NT2/D1 (cell line): ENCODE measurements around the gene ZNF692.

Experiments
- DNase-seq: peaks from one replicate; pipeline ENCODE4 v3.0.0-alpha.2; 2011; ENCODE audit warnings: low read depth, low spot score
- H3K27me3 ChIP-seq: 2 replicates; pipeline ENCODE4 v1.6.0; 2011; ENCODE audit warnings: mild to moderate bottlenecking; ENCODE audit not compliant: insufficient read length, insufficient read depth
- H3K36me3 ChIP-seq: 2 replicates; pipeline ENCODE4 v1.6.1; 2011; ENCODE audit warnings: mild to moderate bottlenecking, low read length, mixed read lengths; ENCODE audit not compliant: insufficient read depth, insufficient read length
- H3K4me1 ChIP-seq: 2 replicates; pipeline ENCODE4 v1.5.1; 2011; ENCODE audit not compliant: insufficient read depth, insufficient read length
- H3K4me3 ChIP-seq: 2 replicates; pipeline ENCODE4 v1.5.1; 2011; ENCODE audit warnings: low read depth; ENCODE audit not compliant: insufficient read length
- H3K9ac ChIP-seq: 2 replicates; pipeline ENCODE4 v1.6.0; 2011; ENCODE audit warnings: low read depth; ENCODE audit not compliant: insufficient read length
- H3K9me3 ChIP-seq: 2 replicates; pipeline ENCODE4 v1.5.1; 2011; ENCODE audit warnings: mild to moderate bottlenecking, low read length; ENCODE audit not compliant: insufficient read depth
- SUZ12 ChIP-seq: IDR thresholded peaks from 2 replicates; pipeline ENCODE4 v1.6.1; 2011; ENCODE audit not compliant: insufficient read length, insufficient read depth; ENCODE audit errors: extremely low read depth
- YY1 ChIP-seq: IDR thresholded peaks from 2 replicates; pipeline ENCODE4 v1.6.1; 2011; ENCODE audit not compliant: insufficient read length, insufficient read depth
- ZNF274 ChIP-seq: IDR thresholded peaks from 2 replicates; pipeline ENCODE4 v1.6.1; 2011; ENCODE audit warnings: mild to moderate bottlenecking, low read depth, low read length

Gene ZNF692

DNA sequence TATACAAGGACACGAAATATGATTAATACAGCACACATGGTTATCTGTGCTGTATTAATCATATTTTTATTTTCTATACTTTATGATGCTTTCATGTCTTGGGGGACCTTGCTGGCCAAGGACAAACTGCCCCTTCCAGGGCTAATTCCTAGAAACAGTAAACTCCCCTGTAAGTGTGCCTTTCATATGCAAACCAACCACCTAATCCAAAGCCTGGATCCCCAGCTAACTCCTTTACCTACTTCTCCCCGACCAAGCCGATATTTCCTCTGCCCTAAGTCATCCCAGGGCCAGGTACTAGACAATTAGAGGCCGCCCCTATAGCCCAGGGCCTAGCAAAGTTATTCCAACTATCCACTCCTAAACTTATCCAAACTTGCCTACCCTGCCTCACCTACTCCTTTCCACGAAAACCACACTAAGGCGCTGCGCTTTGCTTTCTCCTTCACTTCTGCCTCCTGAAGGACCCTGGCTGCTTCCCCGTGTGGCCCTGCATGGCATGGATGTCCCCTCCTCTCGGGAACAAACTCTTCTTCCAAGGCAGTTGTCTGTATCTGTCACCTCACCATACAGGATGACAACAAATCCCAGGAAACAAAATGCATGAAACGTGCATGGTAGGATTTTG lies 43.4 kb downstream of the ZNF692 start:
- no peaks in the 10 kb centered on the region for H3K27me3 ChIP-seq
- peaks cover 10% of the 10 kb centered on the region for H3K4me1 ChIP-seq
- no peak overlapping the region for H3K4me3 ChIP-seq
- no peak for DNase-seq
- H3K36me3 ChIP-seq, result peaks cover 86% of the 10 kb centered on the region
- H3K9ac ChIP-seq, result peak overlapping the region; percentile 25
- TF ChIP-seq YY1 (no peak), SUZ12 (no peak), ZNF274 (no peak)
- no peaks in the 10 kb centered on the region for H3K9me3 ChIP-seq

DNA sequence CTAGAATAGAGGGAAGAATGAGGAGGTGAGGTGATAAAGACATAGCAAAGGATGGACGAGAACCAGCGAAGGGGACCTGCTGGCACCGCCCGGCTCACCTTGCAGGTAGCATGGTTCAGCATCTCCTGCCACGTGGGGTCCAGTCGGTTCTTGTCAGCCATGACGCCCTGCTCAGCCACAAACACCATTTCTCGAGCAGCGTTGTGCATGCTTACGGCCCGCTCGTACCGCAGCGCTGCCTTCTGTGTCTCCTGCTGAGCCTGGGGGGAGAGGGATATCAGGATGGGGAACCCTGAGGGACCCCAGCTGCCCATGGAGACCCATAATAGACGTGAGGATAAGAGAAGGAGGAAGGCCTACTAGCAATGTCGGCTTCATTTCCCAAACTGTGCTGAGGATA lies 44.5 kb downstream of the ZNF692 start:
- Histone ChIP-seq H3K27me3 (no peaks in the 10 kb centered on the region), H3K9ac (no peak overlapping the region), H3K4me3 (no peak overlapping the region), H3K4me1 (peaks cover 10% of the 10 kb centered on the region), H3K9me3 (no peaks in the 10 kb centered on the region), H3K36me3 (peaks cover 83% of the 10 kb centered on the region)
- no peak for DNase-seq
- no peak for TF ChIP-seq YY1
- TF ChIP-seq ZNF274, result no peak
- no peak for TF ChIP-seq SUZ12

DNA sequence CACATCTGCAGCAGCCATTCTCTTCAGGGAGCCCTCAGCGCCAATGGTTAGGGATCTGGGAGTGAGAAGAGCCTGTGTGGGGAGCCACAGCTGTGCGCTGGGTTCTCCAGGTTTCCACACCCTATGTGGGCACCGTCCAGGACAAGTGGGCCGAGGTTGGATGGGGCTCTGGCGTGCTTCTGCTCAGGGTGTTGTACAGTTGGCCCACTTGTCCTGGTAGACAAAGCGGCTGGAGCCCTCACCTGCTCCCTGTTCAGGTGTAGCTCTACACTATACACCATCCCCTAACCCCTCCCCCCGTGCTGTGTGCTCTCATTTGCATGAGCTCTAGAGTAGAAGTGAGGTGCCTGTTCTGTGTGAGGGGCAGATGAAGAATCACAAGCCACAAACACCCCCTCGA lies 45.3 kb downstream of the ZNF692 start:
- Histone ChIP-seq H3K9me3 (no peaks in the 10 kb centered on the region), H3K4me3 (no peak overlapping the region), H3K36me3 (peaks cover 80% of the 10 kb centered on the region), H3K9ac (no peak overlapping the region), H3K27me3 (no peaks in the 10 kb centered on the region), H3K4me1 (peaks cover 10% of the 10 kb centered on the region)
- DNase-seq, result no peak
- TF ChIP-seq YY1 (no peak), ZNF274 (no peak), SUZ12 (no peak)

DNA sequence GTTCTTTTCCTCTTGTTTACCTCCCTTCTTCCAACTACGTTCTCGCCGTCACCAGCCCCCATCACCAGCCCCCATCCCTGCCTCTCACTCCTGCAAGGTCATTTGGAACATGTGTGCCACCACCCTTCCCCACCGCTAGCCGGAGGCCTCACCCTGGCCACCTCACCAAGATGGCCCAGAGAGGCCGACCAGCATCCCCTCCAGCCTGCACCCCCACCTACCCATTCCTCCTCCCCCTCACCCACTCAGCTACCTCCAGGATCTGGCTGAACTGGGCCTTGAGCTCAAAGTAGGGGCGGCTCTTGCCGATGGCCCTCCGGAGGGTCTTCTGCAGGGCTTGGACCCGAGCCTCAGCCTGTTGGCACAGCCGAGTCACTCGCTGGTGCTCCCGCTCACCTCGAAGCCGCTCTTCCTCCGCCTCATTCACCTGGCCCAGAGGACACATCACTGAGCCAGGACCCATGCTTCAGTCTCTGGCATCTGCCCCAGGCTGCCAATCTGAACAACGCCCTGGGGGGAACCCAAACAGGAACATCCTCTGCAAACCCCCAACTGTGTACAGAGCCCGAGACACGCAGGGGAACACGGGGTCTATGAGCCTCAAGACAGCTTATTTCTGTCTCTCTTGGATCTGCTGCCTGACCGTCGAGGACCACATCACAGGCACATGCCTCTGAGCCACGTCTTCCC lies 46.0 kb downstream of the ZNF692 start:
- no peak for TF ChIP-seq SUZ12
- no peak for TF ChIP-seq YY1
- no peak for TF ChIP-seq ZNF274
- Histone ChIP-seq H3K9ac (no peak overlapping the region), H3K4me3 (no peak overlapping the region), H3K27me3 (no peaks in the 10 kb centered on the region), H3K36me3 (peaks cover 76% of the 10 kb centered on the region), H3K4me1 (peaks cover 10% of the 10 kb centered on the region), H3K9me3 (no peaks in the 10 kb centered on the region)
- DNase-seq, result no peak

DNA sequence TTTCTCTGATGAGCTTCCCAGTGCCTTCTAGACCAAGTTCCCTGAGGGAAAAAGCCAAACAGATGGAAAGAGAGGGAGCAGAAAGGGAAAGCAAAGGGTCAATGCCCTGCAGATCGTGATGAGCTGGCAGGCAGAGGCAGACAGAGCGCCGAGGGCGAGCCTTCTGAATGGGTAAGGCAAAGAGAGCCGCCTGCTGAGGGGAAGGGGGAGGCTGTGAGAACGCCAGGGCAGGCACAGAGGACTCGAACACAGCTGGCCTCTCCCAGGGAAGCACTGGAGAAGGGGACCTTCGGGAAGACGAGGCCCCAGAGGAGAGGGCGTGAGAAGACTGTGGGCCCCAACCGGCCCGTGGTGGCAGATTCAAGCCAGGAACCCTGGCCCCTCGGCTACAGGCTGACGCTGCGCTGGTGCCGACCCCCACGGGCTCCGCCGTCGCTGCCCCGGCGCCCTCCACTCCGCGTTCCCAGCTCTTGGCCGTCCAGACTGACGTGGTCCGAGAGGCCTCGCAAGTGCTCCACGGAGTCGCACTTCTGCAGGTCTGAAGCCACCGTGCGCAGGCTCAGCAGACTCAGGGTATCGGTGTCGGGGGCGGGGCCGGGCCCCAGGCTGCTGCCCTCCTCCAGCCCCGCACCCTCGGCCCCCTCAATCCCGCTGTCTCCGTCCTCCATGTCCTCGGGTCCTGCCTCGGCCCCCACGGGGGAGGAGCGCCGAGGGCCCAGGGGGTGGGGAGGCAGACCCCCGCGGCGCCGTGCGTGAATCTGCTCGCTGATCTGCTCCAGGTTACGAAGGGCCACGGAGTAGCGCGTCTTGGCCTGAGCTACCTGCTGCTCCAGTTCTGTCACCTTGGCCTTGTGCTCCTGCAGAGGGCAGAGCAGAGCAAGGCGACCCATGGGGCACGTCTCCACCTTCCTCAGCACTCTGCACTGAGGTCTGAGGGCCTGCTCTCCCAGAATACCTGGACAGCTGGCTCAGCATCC lies 47.1 kb downstream of the ZNF692 start:
- H3K27me3 ChIP-seq, result no peaks in the 10 kb centered on the region
- peaks cover 70% of the 10 kb centered on the region for H3K36me3 ChIP-seq
- H3K4me1 ChIP-seq, result peaks cover 10% of the 10 kb centered on the region
- no peak overlapping the region for H3K9ac ChIP-seq
- H3K4me3 ChIP-seq, result no peak overlapping the region
- H3K9me3 ChIP-seq, result no peaks in the 10 kb centered on the region
- TF ChIP-seq ZNF274 (no peak), SUZ12 (no peak)
- DNase-seq, result no peak

DNA sequence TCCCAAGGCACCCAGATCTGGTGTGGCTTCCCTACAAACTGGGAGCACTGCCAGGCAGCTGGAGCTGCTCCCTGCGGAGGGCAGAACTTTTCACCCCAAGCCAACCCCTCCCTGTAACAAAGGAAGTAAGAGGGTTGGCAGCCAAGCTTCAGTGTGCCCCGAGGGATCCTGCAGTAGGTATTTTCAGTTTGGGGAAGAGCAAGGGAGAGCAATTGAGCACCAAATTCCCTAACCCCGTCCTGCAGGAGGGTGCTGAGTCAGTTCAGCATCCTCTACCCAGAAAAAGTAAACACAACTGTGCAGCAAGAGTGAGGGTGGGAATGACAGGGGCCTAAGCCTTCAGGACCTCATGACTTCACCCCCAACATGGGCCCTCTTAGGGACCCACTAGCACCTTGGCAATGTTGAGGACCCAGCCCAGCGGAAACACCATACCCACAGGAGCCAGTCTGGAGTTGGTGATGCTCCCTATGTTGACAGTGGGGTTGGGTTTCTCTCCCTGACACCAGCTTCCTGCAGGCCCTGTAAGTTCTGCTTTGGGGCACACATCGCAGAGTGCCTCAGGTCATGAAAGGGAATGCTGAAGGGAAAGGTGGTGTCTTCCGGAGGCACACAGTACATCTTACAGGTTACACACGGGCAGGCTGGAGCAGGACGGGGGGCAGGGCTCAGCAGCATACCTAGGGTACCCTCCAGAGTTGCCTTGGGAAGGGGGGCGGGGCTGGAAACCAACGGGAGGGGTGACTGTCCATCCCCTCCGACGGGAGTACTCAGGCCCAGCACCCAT lies 48.0 kb downstream of the ZNF692 start:
- no peak overlapping the region for H3K9ac ChIP-seq

More for the DNA sequence above, 48.0 kb downstream of the ZNF692 start:
- H3K36me3 ChIP-seq, result peaks cover 61% of the 10 kb centered on the region
- no peak for DNase-seq
- TF ChIP-seq SUZ12, result no peak
- no peak for TF ChIP-seq ZNF274
- no peak for TF ChIP-seq YY1
- no peak overlapping the region for H3K4me3 ChIP-seq
- H3K27me3 ChIP-seq, result no peaks in the 10 kb centered on the region
- peaks cover 5% of the 10 kb centered on the region for H3K4me1 ChIP-seq
- no peaks in the 10 kb centered on the region for H3K9me3 ChIP-seq
